Rectal smooth muscle tissue (tissue), 1 donor: Measurements from ENCODE around the gene ZNF516.

ENCODE experiments used
- H3K27ac ChIP-seq: one replicate; pipeline ENCODE4 v1.7.0; 2013; ENCODE audit warnings: low read depth, low read length, inconsistent platforms
- H3K27me3 ChIP-seq: one replicate; pipeline ENCODE4 v1.7.0; 2013; ENCODE audit warnings: low read length; ENCODE audit not compliant: control insufficient read depth, insufficient read depth
- H3K36me3 ChIP-seq: one replicate; pipeline ENCODE4 v1.7.0; 2013; ENCODE audit warnings: low read length; ENCODE audit not compliant: control insufficient read depth, insufficient read depth
- H3K4me1 ChIP-seq: one replicate; pipeline ENCODE4 v1.7.0; 2013; ENCODE audit warnings: low read length; ENCODE audit not compliant: control insufficient read depth, insufficient read depth
- H3K4me3 ChIP-seq: one replicate; pipeline ENCODE4 v1.7.0; 2013; ENCODE audit warnings: low read length
- H3K9ac ChIP-seq: one replicate; pipeline ENCODE4 v1.7.0; 2013; ENCODE audit warnings: low read length

Gene ZNF516

DNA sequence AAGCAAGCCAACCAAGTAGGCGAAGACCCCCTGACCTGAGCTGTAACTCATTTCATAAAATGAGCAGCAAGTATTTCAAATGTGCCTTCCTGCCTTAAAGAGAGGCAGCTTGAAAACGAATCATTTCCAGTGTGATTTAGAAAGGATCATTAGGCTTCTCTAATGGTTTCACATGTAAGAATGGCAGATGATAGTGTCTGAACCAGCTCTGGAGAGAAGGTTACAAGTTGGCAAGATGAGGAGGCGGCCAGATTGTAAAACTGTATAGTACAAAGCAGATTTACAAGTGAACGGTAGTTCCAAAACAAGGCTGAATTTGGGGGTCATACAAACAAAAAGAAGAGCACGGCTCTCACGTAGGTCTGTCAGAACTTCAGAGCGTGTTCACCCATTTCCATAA lies 132.4 kb downstream of the ZNF516 start:
- Histone ChIP-seq H3K9ac (no peak overlapping the region), H3K4me3 (no peak overlapping the region), H3K27me3 (no peaks in the 10 kb centered on the region), H3K27ac (peak overlapping the region; percentile 74), H3K36me3 (no peaks in the 10 kb centered on the region), H3K4me1 (peaks cover 15% of the 10 kb centered on the region)

DNA sequence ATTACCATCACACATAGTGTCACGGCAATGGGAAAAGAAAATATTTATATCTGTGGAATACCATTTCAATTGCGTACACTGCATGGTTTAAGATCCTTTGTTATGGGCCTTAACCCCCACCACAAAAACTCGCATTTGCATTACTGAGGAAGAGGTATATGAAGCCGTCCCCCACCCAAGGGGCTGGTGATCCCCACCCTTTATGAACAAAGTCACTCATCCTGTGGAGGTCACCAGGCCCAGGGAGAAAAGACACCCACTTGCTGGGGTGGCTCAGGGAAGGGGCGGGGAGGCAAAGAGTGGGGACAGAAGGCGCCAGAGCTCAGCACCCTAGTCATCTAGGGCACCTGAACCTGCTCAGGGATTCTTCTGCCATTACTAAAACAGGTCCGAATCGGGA lies 133.8 kb downstream of the ZNF516 start:
- no peak overlapping the region for H3K9ac ChIP-seq
- no peaks in the 10 kb centered on the region for H3K27me3 ChIP-seq
- H3K27ac ChIP-seq: no peak overlapping the region
- peaks cover 15% of the 10 kb centered on the region for H3K4me1 ChIP-seq
- no peaks in the 10 kb centered on the region for H3K36me3 ChIP-seq
- H3K4me3 ChIP-seq: no peak overlapping the region

DNA sequence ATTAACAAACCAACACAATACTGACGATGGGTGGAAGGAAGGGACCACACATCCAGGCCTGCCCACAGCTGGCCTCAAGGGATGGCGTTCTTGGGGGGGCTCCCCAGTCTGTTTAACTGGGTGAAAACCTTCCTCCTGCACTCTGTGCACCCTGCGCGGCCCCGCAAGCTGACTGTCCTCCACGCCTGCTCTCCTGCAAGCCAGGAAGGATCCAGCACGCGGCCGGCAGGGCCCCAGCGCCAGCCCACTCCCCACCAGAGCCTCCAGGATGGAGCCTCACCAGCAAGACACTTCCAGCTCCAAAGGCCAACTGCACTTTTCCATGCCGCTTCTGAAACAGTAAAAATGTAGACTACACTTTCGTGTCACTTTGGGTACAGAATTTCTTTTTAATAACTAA lies 135.1 kb downstream of the ZNF516 start:
- Histone ChIP-seq H3K27ac (no peak overlapping the region), H3K4me3 (no peak overlapping the region), H3K9ac (no peak overlapping the region), H3K36me3 (no peaks in the 10 kb centered on the region), H3K4me1 (peaks cover 15% of the 10 kb centered on the region), H3K27me3 (no peaks in the 10 kb centered on the region)

DNA sequence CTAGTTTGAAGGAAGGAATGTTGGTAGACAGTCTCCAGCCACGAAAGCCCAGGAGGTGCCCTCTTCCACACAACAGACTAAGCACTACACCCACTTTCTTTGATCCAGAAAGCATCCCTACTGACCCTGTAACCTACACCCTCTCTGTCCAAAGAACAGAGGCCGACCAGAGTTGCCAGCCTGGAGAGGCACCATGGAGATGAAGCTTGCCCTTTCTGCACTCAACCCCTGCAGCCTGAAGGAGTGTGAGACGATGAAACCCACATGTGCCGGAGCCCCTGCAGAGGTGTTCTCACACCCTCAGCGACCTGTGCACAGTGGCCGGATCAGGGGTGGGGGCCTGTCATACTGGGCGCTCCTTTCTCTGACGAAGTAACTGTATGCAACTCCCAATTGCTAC lies 136.3 kb downstream of the ZNF516 start:
- Histone ChIP-seq H3K27me3 (no peaks in the 10 kb centered on the region), H3K4me3 (no peak overlapping the region), H3K9ac (no peak overlapping the region), H3K4me1 (peaks cover 13% of the 10 kb centered on the region), H3K36me3 (no peaks in the 10 kb centered on the region), H3K27ac (no peak overlapping the region)

DNA sequence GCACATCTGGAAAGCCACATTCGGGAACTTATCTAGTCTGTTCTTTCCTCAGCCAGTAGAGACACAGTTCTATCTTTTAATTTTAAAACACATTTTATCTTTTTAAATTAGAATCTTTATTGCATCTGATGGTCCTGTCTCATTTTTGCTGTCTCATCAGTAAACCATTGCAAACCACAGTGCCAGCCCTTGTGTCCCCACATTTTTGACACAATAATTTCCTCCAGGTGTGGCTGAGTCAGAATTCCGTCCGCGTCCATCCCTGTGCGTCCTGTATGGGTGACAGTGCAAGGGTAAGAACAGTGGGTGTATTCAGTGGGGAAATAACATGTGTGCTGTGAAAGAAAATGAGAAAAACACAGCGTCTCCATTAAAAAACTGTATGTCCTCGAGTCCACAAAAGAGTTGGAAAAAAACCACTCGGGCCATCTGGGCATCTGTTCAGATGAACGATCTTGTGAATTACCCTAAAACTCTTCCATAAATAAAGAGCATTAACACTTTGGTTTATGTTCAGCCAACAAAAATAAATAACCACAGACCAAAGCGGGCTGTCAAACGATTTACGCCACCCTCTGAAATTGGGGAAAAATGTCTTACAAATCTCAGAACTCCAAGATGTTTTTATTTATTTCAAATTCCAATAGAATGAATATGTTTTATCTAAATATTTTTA lies 137.3 kb downstream of the ZNF516 start:
- Histone ChIP-seq H3K4me3 (no peak overlapping the region), H3K36me3 (no peaks in the 10 kb centered on the region), H3K4me1 (peaks cover 6% of the 10 kb centered on the region), H3K27ac (no peak overlapping the region), H3K9ac (no peak overlapping the region), H3K27me3 (no peaks in the 10 kb centered on the region)

DNA sequence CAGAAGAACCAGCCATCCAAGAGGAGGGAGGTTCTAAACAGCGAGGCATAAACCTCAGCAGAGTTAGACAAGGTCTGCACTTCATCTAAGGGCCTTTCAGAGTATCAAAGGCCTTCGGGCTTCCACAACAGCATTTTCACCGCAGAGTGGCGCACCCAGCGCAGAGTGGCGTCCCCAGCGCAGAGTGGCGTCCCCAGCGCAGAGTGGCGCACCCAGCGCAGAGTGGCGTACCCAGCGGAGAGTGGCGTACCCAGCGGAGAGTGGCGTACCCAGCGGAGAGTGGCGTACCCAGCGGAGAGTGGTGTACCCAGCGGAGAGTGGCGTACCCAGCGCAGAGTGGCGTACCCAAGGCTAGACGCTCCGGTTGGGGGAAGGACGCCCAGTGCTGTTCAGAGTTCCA lies 137.9 kb downstream of the ZNF516 start:
- Histone ChIP-seq H3K36me3 (no peaks in the 10 kb centered on the region), H3K4me3 (no peak overlapping the region), H3K9ac (no peak overlapping the region), H3K27me3 (no peaks in the 10 kb centered on the region), H3K27ac (no peak overlapping the region), H3K4me1 (peaks cover 6% of the 10 kb centered on the region)

DNA sequence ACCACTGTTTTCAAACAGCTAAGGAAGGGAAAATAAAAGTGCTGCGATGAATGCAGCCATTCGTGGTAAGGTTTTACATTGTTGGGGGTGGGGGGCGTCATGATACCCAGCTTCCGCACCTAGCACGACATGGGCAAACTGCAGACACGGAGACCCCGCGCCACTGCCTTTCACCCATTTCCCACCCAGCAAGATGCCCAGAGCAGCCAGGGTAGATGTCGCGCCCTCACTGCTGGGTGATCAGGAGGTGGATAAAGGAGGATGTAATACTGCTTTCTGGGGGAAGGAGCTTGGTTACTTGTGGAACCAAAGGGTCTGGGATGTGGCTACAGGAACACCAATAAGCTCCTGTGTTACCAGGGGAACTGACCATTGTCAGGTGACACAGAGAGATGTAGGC lies 138.4 kb downstream of the ZNF516 start:
- H3K4me3 ChIP-seq: no peak overlapping the region
- H3K4me1 ChIP-seq: peaks cover 6% of the 10 kb centered on the region
- H3K27ac ChIP-seq: no peak overlapping the region
- no peaks in the 10 kb centered on the region for H3K36me3 ChIP-seq
- H3K9ac ChIP-seq: no peak overlapping the region
- H3K27me3 ChIP-seq: no peaks in the 10 kb centered on the region

DNA sequence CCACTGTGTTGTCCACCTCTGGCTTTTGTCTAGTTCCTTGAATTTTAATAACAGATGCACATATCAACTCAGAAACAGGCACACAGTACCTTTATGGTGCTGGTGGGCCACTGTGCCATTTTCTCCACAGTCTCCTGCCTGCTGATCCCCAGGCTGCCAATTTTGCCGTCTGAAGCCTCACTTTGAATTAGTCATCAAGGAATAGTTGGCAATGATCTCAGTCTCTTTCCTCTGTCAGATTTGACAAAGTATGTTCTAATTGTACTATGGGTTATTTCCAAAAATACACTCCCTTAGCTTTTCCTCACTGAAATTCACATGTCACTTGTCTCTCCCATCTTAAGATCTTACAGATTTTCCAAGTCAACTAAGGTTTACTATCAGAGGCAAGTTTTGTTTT lies 140.7 kb downstream of the ZNF516 start:
- no peaks in the 10 kb centered on the region for H3K36me3 ChIP-seq
- H3K9ac ChIP-seq: no peak overlapping the region
- H3K4me1 ChIP-seq: peaks cover 9% of the 10 kb centered on the region
- no peak overlapping the region for H3K4me3 ChIP-seq
- H3K27me3 ChIP-seq: no peaks in the 10 kb centered on the region
- H3K27ac ChIP-seq: no peak overlapping the region

DNA sequence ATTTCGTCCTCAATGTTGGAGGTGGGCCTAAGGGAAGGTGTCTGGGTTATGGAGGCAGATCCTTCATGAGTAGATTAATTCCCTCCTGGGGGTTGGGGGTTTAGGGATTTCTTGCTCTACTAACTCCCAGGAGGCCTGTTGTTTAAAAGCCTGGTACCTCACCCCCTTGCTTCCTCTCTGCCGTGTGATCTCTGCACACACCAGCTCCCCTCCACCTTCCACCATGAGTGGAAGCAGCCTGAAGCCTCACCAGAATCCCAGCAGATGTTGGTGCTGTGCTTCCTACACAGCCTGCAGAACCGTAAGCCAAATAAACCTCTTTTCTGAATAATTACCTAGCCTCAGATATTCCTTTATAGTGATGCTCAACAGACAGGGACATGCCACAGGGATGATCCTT lies 141.5 kb downstream of the ZNF516 start:
- H3K36me3 ChIP-seq: no peaks in the 10 kb centered on the region
- H3K4me1 ChIP-seq: peaks cover 9% of the 10 kb centered on the region
- no peak overlapping the region for H3K27ac ChIP-seq
- H3K4me3 ChIP-seq: no peak overlapping the region
- no peaks in the 10 kb centered on the region for H3K27me3 ChIP-seq
- no peak overlapping the region for H3K9ac ChIP-seq

DNA sequence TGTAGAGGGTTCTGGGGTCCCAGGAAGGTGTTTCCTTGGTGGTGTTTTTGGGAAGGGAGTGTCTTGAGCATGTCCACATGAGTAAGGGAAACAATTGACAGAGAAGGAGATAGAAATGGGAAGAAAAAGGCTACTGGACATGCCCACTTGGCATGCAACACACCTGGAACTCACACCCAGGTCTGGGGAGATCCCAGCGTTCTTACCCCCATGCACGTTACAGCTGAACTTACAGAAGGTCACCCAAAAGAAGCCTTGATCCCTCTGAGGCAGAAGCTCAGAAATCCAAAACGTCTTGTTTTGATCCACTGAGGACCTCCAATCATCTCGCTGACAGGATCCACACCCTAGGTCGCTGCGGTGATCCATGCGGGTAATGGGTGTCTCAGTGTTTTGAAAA lies 142.0 kb downstream of the ZNF516 start:
- H3K36me3 ChIP-seq: no peaks in the 10 kb centered on the region
- H3K4me3 ChIP-seq: no peak overlapping the region
- H3K27ac ChIP-seq: no peak overlapping the region
- H3K9ac ChIP-seq: no peak overlapping the region
- no peaks in the 10 kb centered on the region for H3K27me3 ChIP-seq
- peaks cover 9% of the 10 kb centered on the region for H3K4me1 ChIP-seq

DNA sequence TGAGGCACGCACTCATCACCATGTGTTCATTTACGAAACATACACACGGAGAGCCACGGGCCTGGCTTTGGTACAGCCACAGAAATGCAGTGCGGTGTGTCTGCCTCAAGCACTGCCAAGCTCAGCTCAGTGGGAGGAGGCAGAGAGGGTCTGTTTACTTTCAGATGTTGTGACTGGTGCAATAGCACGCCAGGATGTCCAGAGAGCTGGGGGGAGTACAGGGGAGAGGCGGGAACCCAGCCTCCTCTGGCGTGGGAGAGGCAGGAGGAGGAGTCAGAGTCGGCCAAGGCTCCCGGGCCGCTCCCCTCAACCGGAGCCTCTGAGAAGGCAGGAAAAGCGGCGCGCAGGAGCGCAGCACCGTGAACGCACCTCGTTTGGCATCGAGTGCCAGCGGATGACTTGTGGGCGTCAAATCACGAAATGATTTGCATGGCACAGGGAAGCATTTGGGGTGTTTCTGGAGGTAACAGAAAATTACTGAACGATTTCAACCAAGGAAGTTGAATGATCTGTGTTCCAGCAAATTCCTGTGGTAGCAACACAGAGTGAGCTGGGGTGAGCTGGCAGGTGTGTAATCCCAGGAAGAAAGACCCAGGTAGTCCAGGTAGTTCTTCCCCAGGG lies 143.0 kb downstream of the ZNF516 start:
- no peak overlapping the region for H3K9ac ChIP-seq

DNA sequence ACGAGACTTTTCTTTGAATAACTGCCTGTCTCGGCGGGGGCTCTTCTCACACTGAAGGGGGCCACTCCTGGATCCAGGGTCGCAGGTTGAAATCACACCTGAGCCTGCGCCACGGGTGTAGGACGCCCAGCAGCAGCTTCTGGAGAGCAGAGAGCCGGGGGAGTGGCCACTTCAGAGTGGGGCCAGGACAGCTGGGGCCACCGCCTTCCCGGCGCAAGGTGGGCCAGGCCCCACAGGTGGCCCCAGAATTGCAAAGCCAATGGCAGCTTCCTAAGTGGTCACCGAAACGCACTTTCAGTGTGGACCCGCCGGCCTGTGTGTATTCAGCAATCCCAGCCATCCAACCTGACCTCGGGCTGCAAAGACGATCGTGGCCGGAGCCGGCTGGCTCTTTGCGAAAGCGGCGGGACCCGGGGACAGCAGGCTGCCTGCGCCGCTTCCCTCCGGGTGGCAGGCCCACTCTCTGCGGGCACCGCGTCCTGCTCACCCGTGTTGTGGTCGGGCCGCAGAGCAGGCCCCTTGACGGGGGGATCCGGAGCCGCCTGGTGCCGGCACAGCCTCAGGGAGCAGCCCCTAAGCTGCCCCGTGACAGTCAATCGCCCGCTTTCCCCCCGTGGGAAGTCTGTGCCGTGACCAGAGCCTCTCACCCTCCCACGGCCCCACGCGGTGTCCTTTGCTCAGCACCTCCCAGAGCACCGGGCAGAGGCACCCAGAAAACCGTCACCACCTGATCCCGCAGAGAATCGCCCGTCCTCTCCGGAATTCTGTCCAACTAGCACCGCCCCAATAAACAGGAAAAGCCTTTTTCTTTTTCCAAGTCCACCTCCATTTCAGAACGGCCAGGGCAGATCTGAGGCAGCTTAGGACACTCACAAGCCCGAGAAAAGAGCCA lies 144.7 kb downstream of the ZNF516 start:
- no peak overlapping the region for H3K9ac ChIP-seq
- no peaks in the 10 kb centered on the region for H3K27me3 ChIP-seq
- no peak overlapping the region for H3K4me3 ChIP-seq
- no peak overlapping the region for H3K27ac ChIP-seq
- H3K36me3 ChIP-seq: no peaks in the 10 kb centered on the region
- peaks cover 9% of the 10 kb centered on the region for H3K4me1 ChIP-seq

More for the DNA sequence above, 143.0 kb downstream of the ZNF516 start:
- H3K4me3 ChIP-seq: peak overlapping the region; percentile 55
- H3K36me3 ChIP-seq: no peaks in the 10 kb centered on the region
- peaks cover 9% of the 10 kb centered on the region for H3K4me1 ChIP-seq
- peak overlapping the region; percentile 64 for H3K27ac ChIP-seq
- no peaks in the 10 kb centered on the region for H3K27me3 ChIP-seq
